ENCODE results near the gene YPEL5.
"Not testable (repeated sequence)": the region's sequence is repeated elsewhere in the genome, so short reads cannot be mapped to it uniquely, and the experiment has no call there.

Gene YPEL5

DNA sequence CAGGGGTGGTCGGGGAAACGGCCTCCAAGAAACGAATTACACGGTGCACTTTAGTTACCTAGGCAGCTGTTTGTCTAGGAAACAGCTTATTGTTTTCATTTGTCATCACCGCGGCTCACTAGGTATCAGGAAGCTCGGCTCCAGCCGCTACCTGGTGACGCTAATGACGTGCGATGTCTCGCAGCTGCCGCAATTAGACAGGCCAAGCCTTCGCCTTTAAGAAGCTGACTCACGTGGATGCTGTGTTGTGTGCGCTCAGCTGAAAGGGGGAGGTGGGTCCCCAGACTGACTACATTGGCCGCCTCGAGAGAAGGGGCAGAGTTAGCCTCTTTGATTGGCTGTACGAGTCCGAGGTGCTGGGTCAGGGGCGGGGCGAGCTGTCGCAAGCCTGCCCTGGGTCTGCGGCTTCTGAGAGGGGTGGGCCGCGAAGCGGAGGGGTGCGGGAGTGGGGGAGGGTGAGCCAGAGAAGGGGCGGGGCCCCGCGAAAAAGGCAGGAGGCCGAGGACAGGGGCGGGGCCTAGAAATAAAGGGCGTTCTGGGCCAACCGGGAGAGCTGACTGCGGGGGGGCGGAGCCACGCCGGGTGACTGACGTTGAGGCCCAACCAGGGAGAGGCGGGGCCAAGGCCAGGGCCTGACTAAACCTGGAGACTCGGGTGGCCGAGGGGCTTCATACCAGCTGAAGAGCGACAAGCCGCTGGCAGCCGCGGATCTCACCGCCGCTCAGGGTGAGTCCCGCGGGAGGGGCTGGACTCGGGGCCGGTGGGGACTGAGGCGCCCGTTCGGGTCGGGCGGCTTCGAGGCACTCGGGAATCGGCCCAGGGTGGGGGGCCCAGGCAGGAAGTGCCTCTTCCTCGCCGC, at the start of gene YPEL5:
YPEL5 (plus strand) TSS at position 671 of the 859 bp plus-strand sequence. CDS start 9,645 bp downstream, outside the sequence.
- DNase-seq (ENCODE audit: low spot score), result peak; percentile 95

DNA sequence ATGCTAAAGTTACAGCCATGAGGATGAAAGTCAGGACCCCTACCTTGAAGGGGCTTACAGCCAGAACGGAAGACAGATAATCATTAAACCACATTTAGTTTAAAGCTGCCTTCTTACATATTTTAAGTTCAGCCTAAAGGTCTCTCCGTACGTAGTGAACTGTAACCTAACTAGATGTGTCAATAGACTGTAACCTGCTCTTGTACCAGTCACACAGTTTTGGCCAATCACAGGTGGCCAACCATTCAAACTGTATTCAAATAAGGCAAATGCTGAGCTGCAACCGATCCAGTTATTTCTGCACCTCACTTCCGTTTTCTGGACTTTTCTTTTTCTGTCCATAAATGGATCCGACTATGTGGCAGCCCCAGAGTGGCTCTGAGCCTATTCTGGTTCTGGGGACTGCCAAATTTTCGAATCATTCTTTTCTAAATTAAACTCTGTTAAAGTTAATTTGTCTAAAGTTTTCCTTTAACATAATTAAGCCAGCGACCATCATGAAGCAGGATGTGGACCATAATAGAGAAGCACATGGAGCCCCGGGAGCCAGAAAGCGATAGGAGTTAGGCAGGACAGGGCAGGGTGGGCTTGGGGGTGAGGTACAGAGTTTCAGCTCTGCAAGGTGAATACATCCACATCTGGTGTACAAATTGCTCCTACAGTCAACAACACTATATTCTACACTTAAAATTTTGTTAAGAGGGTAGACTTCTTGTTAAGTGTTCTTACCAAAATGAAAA, 48.4 kb upstream of the YPEL5 start:
- DNase-seq (ENCODE audit: low spot score), result no peak

DNA sequence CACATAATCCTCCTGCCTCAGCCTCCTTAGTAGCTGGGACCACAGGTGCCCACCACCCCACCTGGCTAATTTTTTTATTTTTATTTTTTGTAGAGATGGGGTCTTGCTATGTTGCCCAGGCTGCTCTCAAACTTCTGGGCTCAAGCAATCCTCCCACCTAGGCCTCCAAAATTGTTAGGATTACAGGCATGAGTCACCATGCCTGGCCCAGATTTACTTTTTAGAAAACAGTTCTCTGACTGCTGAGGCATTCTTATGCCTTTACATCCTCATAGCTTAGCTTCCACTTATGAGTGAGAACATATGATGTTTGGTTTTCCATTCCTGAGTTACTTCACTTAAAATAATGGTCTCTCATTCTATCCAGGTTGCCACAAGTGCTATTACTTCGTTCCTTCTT, 47.4 kb upstream of the YPEL5 start:
- DNase-seq (ENCODE audit: low spot score), result not testable (repeated sequence)

DNA sequence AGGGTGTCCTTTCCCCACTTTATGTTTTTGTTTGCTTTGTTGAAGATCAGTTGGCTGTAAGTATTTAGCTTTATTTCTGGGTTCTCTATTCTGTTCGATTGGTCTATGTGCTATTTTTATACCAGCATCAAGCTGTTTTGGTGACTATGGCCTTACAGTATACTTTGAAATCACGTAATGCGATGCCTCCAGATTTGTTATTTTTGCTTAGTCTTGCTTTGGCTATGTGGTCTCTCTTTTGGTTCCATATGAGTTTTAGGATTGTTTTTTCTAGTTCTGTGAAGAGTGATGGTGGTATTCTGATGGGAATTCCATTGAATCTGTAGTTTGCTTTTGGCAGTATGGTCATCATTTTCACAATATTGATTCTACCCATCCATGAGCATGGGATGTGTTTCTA, 46.1 kb upstream of the YPEL5 start:
- not testable (repeated sequence) for DNase-seq (ENCODE audit: low spot score)

DNA sequence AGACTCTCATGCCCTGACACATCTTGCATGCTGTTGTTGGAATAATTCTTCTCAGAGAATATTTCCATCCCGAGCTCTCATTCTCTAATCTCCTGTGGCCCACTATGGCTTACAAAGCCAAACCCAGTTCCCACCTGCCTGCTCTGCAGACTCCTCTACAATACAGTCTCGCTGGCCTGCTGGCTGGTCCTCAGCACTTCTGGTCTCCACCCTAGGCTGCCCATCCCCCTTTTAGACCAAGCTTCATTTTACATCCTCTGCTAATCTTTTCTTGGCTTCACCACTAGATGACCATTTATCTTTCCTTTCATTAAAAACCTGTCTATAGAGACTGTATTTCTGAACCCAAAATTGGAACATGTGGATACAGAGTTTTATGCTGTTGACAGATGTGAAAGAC, 42.5 kb upstream of the YPEL5 start:
- no peak for DNase-seq (ENCODE audit: low spot score)

DNA sequence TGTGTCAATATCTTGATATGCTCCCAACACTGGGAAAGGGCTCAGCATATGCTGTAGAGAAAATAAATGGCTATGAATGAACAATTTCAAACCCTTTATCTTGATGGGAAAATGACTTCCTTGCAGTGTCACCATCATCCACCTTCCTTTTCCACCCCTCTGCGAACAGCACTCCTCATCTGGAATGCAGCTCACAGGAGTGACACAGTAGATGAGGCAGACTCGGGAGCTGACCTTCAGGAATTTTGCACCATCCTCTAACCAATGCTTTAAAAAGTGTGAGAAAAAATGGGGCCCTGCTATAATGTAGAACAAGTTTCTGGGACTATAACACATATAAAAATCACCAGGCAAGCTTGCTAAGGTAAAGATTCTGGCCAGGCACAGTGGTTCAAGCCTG, 41.3 kb upstream of the YPEL5 start:
- no peak for DNase-seq (ENCODE audit: low spot score)

DNA sequence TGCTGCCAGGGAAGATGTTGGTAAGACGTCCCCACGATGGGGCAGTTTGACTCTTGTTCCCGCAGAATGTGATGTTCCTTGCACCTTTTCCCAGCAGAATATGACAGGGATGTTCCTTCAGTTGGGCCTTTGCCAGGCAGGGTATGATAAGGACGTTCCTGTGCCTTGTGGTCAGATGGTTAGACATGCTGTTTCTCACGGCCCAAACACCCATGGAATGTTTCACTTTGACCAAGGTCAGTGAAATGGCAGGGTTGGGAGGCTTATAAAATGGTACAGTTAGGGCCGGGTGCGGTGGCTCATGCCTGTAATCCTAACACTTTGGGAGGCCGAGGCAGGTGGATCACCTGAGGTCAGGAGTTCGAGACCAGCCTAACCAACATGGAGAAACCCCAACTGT, 40.3 kb upstream of the YPEL5 start:
- DNase-seq (ENCODE audit: low spot score), result no peak

DNA sequence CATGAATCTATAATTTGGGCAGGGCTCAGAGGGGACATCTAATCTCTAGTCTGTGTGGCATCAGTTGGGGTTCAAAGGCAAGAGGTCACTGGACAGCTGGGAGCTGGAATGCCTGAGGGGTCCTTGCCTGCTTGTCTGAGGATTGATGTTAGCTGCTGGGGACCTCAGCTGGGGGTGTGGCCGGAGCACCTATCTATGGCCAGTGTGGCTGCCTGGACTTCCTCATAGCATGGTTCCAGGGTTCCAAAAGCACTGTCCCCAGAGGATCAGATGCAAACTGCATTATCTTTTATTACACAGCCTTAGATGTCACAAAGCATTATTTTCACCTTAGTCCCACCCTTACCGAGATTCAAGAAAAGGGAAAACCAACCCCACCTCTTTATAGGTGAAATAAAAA, 38.6 kb upstream of the YPEL5 start:
- no peak for DNase-seq (ENCODE audit: low spot score)

DNA sequence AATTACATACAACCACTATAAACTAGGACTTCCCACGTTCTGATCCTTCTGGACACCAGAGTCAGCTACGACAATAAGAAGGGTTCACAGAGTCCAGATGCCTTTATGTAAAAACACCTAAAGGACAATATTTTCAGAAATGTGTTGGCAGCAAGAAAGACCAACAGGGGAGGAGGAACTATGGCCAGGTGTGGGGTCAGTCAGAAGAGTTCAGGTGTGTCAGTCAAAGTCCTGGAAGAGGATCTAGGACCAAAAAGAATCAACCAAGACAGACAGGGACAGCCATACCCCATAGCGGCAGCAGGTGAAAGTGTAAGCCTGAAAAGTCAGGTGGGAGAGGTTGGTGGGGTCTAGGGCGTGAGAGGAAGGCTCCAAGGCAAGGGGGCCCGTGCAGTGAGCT, 38.0 kb upstream of the YPEL5 start:
- DNase-seq (ENCODE audit: low spot score), result no peak

DNA sequence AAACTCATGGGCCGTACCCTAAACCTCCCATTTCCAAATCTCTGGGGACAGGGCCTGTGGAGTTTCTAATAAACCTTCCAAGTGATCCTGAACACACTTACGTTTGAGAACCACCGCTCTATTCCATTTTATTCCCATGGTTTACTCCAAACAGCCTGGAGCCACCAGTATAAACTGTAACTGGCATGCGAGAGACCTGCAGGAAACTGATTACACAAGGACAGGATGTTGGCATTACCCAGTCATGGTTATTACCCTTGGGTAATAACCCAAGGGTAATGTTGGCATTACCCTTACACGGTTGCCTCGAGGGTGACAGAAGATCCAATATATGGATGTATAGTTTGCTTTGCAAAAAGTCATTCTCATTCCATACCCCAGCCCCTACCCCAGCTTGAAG, 37.0 kb upstream of the YPEL5 start:
- no peak for DNase-seq (ENCODE audit: low spot score)

DNA sequence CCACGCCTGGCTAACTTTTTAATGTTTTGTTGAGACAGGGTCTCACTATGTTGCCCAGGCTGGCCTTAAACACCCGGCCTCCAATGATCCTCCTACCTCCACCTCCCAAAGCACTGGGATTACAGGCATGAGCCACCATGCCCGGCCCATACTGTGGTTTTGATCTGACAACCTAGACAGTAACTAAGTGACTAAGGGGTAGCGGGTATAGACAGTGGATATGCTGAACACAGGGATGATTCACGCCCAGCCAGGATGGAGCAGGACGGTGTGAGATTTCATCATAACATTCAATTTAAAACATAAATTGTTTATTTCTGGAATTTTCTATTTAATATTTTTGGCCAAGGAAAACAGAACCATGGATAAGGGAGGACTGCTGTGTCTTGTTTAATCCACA, 36.0 kb upstream of the YPEL5 start:
- no peak for DNase-seq (ENCODE audit: low spot score)

DNA sequence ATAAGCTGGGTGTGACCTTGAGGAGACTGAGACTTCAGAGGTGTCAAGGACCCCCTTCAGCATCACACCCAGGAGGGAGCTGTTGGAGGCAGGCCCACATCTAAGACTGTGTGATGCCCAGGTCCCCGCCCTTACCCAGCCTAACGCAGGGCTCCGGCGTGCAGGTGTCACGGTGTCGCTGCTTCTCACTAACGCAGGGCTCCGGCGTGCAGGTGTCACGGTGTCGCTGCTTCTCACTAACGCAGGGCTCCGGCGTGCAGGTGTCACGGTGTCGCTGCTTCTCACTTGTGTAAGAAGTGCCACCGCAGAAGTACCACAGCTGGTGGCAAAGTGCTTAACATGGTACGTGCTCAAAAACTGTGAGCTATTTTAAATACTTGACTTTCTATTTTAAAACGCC, 35.6 kb upstream of the YPEL5 start:
- not testable (repeated sequence) for DNase-seq (ENCODE audit: low spot score)

DNA sequence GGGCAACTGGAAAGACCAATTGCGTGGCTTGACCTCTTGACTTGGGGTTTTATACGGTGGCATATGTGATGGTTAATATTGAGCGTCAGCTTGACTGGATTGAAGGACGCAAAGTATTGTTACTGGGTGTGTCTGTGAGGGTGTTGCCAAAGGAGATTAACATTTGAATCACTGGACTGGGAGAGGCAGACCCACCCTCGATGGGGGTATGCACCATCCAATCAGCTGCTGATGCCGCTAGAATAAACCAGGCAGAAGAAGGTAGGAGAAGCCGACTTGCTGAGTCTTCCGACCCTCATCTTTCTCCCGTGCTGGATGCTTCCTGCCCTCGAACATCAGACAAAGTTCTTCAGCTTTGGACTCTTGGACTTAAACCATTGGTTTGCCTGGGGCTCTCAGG, 34.2 kb upstream of the YPEL5 start:
- DNase-seq (ENCODE audit: low spot score), result no peak

DNA sequence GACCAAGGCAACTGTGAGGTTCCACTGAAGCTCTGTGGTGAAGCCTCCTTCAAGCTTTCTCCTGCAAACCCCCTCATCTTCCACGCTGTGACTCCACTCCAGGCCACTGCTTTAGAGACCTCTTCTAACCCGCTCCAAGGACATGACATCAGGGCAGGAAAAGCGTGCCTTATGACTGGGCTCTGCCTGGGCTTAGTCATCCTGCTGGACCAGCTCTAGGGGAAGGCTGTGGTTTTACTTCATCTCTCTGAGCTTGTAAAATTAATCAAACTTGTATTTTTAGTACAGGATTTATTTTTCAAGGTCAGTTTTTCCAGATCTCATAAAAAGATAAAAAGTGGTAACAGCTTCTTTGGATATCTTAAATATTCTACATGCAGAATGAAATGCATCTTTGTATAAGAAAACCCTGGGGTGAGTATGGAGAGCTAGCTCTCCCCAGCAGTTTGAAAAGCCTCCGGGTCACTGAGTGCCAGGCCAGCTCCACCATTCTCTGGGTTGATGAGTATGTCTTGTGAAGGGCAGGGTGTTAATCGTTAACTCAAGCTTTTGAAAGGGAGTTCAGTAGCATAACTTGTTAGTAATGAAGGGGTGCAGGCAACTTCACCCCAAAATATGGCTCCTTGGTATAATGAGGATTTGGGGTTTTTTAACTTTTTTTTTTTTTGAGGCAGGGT, 33.1 kb upstream of the YPEL5 start:
- DNase-seq (ENCODE audit: low spot score), result no peak

DNA sequence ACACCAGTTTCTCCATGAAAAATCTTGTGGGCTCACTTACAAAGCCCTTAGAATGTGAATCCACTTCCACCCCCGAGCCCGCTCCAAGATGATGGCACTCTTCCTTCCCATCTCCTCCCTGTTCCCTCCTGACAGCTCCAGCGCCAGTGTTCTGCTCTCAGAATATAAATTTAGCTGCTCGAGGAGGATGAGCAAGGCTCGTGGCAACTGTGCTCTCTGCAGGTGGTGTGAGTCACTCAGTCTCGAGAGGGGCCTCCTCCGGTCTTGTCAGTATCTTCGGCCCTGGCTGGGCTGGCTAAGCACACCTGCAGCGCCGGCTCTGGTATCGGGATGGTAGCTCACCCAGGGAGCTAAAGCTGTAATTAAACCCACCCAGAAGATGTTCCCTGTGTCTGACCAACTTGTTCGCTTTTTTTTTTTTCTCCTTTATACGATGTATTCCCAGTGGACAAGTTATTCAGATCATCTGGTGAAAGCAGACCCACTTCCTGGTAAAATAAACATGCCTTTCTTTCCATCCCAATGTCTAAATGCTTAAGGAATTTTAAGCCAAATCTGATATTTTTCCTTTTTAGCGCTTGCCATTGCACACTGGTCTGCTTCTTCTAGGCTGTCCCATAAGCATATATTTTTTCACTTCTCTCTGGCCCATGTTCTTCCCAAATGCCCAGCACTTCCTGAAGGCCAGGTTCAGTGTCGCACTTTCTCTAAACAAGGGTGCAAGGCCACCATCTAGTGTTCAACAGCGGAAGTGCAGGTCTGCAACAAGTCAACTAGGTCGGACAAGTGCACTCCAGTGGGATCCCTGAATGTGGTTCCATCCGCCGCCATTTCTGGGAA, 31.4 kb upstream of the YPEL5 start:
- DNase-seq (ENCODE audit: low spot score), result peak; percentile 85

DNA sequence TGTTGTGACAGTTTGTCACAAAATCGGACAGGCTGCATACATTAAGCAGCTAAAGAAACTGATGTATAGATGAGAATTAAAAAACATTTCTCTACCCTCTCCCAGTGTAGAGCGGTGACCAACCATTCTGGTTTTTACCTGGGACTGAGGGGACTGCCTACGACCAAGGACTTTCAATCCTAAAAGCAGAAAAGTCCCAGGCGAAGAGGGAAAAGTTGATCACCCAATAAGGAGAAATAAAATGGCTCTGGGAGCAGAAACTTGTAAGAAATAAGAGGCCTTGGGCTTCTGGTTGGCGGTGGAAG, 30.9 kb upstream of the YPEL5 start:
- no peak for DNase-seq (ENCODE audit: low spot score)

DNA sequence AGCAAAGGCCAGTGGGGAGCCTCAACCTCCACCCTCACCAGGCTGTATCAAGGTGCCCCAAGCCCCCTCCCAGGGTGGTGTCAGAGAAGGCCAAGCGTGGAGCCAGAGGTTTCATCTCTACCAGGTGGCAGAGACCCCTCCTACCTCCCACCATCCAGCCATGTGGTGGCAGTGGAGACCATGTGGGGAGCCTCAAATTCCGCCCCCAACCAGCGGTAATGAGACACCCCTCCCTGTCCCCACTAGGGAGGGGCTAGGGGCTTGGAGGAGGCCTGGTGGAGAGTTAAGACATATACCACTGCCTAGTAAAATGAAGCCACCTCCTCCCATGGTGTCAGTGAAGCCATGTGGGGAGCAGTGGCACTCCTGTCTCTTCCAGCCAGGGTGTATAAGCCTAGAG, 24.4 kb upstream of the YPEL5 start:
- DNase-seq (ENCODE audit: low spot score), result no peak

DNA sequence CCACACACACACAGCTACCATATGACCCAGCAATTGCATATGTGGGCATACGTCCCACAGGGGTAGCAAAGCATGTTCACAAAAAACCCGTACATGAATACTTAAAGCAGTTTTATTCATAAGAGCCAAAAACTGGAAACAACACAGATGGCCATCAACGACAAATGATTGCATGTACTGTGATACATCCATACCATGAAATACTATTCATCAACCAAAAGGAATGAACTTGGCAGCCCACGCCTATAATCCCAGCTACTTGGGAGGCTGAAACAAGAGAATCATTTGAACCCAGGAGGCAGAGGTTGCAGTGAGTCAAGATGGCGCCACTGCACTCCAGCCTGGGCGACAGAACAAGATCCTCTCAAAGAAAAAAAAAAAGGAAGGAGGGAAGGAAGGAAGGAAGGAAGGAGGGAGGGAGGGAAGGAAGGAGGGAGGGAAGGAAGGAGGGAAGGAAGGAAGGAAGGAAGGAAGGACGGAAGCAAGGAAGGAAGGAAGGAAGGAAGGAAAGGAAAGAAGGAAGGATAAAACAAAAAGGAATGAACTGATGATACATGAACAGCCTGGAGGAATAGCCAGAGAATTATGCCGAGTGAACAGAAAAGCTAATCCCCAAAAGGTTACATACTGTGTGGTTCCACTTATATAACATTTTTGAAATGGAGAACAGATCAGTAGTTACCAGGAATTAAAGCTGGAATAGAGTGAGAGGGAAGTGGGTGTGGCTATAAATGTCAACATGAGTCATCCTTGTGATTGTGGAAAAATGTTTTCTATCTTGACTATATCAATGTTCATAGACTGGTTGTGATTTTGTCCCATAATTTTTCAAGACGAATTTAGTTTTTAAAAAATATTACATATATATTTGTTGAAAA, 19.6 kb upstream of the YPEL5 start:
- DNase-seq (ENCODE audit: low spot score), result no peak

DNA sequence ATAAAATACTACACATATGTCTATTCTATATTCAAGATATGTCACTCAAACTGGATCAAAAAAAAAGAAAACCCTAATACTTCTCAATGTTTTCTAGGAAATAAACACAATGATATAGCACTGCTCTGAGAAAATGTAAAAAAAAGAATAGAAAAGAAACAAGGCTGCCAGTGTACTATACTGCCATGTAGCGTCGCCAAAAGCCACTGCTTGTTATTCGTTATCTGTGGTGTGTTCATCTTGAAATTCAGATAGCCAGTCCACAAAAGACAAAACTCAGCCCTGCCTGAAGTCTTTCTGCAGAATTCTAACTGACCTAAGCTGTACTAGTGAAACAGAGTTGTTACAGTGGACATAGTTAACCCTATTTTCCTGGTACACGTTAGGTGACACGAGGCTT, 12.2 kb upstream of the YPEL5 start:
- no peak for DNase-seq (ENCODE audit: low spot score)

DNA sequence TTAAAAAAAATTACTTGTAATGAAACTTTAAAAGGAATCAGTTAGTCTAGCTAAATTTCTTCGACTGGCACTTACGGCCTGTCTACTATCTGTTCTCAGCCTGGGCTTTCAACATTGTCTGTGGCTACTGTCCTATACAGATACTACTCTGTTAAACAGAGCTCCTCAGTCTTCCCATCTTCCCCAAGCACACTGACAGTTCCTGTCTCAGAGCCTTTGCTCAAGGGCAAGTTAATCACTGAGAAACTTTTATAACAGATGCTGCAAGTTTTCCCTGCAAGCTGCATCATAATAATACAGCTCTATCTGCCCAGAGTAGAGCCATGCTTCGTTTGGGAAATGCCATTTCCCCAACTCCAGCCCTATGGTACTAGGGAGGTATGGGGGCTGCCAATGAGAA, 11.3 kb upstream of the YPEL5 start:
- no peak for DNase-seq (ENCODE audit: low spot score)

DNA sequence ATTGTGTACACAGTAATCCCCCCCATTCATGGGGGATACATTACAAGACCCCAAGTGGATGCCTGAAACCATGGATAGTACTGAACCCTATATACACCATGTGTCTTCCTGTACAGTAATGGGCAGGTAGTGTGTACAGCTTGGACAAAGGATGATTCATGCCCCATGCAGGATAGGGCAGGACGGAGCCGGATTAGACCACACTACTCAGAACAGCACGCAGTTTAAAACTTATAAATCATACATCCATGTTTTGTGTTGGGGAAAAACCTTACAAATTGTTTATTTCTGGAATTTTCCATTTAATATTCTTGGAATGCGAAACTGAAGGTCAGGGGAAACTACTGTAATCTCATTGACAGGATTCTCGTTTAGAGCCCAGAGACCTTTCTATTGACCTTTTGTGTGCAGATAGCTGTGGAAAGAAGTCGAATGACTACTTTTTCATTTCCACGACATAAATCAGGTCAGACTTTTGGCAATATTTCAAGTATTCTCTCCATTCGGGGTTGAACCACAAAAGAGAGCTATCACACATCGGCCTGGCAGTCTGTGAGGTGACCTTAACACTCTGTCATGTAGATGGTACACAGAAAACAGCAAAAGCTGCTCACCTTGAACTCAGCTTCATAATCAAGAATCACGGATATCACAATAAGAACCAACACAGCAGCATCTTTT, 9.9 kb upstream of the YPEL5 start:
- no peak for DNase-seq (ENCODE audit: low spot score)

Measured in iPS-NIHi11 (cell line).